RCC 7860 (cell line): Measurements from ENCODE around the gene SFI1.
"Not testable (repeated sequence)": the region's sequence is repeated elsewhere in the genome, so short reads cannot be mapped to it uniquely, and the experiment has no call there.

Experiments
- DNase-seq: peaks from one replicate; pipeline ENCODE4 v3.0.0-alpha.2; 2015; ENCODE audit warnings: low spot score
- FAIRE-seq: peaks from 2 replicates; lab custom pipeline; 2012; peaks lifted over from hg19 to GRCh38; lab: Jason Lieb, UNC

The SFI1 gene

DNA sequence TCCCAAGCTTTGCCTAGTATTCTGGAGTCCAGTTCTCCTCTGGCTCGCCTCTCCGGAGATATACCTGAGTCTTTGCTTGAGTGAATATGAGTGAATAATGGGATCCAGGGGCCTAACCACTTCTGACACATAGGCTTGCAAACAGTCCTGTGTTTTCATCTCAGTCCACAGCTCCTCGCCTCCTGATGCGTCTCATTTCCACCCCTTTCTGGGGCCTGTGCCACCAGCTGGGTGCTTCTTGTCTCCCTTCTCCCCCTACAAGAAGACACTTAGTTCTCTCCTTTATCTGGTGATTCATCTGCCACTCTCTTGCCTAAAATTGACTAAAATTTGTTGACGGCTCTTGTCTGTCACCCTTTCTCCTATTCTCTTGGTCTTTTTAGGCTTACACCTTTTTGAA lies 44.6 kb downstream of the SFI1 start:
- DNase-seq = no peak
- FAIRE-seq = no peak

DNA sequence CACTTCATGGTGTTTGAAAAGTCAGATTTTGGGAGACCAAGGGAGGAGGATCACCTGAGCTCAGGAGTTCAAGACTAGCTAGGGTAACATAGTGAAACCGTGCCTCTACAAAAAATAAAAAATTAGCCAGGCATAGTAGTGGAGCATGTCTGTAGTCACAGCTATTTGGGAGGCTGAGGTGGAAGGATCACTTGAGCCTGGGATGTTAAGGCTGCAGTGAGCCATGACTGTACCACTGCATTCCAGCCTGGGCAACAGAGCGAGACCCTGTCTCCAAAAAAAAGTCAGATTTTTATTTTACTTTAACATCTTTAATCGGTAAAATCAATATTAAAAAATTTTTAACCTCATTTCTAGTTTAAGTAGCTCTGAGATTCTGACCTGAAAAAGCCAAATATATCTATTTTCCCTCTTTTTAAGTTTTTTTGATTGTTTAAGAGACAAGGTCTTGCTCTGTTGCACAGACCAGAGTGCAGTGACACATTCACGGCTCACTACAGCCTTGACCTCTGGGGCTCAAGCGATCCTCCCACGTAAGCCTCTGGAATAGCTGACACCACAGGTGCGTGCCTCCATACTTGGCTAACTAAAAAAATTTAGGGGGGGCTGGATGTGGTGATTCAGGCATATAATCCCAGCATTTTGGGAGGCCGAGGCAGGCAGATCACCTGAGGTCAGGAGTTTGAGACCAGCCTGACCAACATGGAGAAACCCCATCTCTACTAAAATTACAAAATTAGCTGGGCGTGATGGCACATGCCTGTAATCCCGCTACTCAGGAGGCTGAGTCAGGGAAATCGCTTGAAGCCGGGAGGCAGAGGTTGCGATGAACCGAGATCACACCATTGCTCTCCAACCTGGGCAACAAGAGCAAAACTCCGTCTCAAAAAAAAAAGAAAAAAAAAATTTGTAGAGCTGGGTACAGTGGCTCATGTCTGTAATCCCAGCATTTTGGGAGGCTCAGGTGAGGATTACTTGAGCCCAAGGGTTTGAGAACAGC lies 48.4 kb downstream of the SFI1 start:
- FAIRE-seq (peak; percentile 94), DNase-seq (peak; percentile 92)

DNA sequence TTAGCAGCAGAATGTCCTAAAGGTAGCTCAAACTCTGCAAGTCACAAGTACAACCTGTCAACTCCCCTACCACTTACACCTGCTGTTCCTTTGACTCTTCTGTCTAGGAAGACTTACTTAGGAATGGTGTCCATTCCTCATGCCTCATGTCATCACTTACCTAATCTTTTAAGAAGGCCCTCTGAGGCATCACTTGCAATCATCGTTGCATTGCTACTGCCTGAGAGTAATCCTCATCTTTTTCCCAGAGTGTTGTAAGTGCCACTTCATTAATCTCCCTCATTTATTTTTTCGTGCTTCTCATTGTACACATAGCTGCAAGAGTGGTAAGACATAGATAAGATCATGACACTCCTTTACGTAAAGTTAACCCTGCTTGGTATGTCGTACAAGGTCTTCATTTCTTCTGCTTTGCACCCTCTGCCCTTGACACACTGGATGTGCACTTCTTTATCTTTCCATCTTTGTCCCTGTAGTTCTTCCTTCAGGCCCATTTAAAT lies 54.6 kb downstream of the SFI1 start:
- FAIRE-seq = no peak
- DNase-seq = no peak

DNA sequence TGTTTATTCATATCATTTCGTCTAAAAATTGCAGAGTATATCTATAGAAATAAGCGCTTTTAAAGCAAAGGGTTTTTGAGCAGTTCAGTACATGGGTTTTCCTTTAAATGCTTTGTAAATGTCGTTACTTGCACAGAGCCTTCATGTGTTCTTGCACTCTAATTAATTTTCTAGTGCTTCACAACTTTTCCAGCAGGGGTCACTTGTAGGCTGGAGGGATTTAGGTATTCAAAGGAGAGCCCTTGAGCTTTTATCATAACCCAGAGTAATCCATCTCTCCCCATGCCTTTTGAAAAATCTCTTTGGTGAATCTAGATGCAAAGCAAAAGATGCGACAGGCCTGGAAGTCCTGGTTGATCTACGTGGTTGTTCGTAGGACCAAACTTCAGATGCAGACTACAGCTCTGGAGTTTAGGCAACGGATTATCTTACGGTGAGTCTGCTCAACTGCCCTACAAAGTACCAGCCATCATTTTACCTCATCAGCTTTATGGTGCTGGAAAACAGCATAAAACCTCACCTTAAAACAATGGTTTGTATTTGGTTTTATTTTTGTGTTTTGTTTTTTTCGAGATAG lies 60.4 kb downstream of the SFI1 start:
- FAIRE-seq = no peak
- peak; percentile 25 for DNase-seq

DNA sequence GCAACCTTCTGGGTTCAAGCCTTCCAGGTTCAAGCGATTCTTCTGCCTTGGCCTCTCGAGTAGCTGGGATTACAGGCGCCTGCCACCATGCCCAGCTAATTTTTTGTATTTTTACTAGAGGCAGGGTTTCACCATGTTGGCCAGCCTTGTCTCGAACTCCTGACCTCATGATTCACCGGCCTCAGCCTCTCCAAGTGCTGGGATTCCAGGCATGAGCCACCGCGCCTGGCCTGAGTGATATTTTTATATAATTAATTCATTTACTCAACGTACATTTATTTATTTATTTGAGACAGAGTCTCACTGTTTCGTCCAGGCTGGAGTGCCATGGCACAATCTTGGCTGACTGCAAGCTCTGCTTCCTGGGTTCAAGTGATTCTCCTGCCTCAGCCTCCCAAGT lies 62.2 kb downstream of the SFI1 start:
- not testable (repeated sequence) for FAIRE-seq, DNase-seq

DNA sequence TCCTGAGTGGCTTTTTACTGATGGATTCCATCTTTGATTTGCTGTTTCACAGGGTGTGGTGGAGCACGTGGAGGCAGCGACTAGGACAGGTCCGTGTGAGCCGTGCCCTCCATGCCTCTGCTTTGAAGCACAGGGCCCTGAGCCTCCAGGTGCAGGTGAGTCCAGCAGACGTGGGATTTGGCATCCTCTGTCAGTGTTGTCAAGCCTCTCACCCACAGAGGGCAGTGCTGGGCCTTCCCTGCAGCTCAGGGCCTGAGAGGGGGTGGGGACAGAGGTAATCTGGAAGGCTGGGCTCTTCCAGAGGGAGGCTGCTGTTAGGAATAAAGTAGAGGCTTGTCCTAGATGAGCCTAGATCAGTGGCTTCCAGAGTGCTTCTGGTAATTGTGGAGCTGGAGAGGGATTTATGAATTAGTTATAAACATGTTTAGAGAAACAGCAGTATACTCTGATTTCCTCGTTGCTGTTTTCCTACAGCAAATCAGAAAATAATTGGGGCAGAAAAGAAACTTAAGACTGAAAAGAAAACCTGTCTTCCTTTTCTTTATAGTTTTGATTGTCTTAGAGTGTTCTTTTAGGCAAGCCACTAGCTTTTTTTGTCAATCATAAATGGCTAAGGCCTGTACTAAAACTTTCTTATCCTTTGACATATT lies 65.0 kb downstream of the SFI1 start:
- DNase-seq (peak; percentile 52), FAIRE-seq (no peak)

DNA sequence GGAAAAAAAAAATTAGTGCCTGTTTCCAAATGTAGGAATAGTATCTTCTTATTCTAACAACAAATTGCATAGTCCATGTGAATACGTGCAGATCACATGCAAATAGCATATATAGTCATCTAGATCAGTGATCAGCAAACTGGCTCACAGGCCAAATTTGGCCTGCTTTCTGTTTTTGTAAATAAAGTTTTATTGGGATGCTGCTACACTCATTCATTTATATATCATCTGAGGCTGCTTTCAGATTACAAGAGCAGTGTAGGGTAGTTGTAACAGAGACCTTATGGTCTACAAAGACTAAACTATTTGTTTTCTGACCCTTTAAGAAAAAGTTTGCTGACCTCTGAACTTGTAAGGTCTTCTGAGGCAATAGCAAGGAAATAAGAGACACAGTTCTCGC lies 65.6 kb downstream of the SFI1 start:
- FAIRE-seq (no peak), DNase-seq (no peak)

DNA sequence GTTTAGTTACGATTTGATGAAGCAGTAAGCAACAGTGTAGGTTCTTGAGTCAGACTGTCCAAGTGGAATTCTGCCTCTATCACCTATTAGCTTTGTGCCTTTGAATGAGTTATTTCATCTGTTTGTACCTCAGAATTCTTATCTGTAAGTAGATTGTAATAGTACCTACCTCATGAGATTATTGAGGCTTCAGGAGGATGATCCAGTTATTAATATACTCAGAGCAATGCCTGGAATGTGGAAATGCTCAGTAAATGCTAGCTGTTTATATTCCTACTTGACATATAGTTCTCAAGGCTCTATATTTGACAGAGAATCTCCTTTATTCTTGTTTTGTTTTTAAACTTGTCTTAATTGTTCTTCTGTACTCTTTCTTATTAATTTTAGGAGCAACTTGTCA lies 70.1 kb downstream of the SFI1 start:
- no peak for DNase-seq
- FAIRE-seq = no peak

DNA sequence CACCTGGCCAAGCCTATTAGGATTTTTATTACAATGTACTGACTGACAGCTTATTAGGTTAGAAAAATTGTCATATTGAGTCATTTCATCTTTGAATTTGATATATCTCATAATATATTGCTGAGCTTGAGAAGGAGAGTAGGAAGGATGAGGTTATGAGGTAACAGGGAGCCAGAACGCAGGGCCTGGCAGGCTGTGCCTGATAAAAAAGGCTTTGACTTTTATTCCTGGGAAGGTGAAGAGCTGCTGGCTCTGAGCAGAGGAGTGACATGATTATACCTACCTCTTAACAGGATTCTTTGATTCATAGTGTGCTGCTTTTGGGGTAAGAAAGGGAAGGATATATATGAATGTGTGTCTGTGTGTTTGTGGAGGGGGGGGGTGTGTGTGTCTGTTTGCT lies 70.9 kb downstream of the SFI1 start:
- DNase-seq (no peak), FAIRE-seq (no peak)

DNA sequence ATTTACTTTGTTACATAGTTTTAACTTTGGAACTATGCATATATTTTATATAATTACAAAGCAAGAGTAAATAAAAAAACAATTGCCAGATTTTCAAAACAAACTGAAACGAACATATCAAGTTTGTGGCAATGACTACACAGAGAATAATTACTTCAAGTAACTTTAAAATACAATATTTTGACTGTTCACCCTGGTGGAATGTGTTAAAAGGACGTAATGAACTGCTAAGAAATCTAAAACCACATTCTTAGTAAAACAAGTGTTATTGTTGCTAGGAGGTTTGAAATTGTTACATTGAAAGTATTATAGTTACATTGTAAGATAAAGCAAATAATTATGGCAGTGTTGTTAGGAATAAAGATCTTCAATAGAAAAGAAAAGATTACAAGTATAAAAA lies 71.4 kb downstream of the SFI1 start:
- no peak for DNase-seq
- no peak for FAIRE-seq

DNA sequence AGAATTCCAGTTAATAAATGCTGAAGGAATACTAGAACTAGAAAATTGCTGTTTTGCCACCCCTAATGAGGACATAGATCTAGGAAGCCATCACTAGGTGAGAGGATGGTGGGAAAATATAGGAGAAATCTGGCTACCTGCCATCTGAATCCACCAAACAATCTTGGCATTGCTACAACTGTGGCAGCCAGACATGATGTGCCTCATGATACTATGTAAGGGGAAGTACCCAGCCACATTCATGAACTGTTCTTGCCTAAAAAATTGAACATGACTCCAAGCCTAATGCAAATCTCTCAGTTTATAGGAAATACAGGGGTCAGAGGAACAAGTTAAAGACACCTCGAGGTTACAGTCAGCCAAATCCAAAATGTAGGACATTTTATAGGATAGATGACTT lies 72.8 kb downstream of the SFI1 start:
- FAIRE-seq = no peak
- DNase-seq = no peak

DNA sequence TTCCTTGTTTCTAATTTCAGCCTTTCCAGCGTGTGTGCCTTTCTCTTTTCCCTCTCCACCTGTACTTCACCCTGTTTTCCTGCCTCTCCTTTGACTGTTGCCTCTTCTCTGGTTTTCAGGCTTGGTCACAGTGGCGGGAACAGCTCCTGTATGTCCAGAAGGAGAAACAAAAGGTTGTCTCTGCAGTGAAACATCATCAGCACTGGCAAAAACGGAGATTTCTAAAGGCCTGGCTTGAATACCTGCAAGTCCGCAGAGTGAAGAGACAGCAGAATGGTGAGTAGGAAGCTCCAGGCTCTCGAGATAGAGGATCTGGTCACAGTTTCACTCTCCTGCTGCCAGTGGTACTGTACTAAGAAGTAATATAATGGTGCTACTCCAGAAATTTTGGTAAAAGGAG lies 76.6 kb downstream of the SFI1 start:
- no peak for FAIRE-seq
- no peak for DNase-seq

DNA sequence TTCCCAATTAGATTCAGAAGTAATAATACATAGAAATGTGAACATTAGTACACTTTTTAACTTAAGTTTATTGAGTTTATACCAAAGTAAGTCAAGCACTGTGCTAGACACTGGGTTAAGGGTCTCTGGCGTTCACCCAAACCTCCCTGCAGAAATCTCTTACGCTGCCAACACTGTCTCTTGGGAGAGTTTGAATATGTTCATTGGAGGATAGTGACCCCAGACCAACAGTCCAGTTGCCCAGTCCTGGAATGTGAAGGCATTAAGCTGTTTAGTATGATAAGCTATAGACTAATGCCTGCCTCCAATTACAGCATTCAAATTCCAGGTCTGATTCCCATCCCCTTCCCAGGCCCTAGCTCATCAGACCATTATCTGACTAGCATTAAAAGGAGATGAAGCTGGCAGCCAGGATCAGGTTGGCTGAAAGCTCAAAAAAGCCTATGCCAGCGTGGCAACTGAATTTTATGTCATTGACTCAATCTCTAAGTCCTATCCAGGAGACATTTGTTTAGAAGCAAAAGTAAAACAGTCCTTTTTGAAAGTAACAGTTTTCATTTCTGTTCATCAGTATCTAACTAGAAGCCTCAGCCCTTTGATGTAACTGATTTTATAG lies 77.8 kb downstream of the SFI1 start:
- DNase-seq (no peak), FAIRE-seq (no peak)

DNA sequence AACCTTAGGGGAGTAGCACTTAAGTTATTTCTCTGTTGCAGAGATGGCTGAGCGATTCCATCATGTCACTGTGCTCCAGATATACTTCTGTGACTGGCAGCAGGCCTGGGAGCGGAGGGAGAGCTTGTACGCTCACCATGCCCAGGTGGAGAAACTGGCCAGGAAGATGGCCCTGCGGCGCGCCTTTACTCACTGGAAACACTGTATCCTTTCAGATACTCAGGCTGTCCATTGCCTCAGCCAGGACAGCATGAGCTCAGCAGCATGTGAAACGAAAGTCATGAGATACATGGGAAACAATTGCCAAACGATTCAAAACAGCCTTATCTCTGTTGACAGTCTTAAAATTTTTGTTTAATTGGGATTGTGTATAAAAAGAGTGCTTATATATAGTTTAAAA lies 78.9 kb downstream of the SFI1 start:
- FAIRE-seq (no peak), DNase-seq (no peak)

DNA sequence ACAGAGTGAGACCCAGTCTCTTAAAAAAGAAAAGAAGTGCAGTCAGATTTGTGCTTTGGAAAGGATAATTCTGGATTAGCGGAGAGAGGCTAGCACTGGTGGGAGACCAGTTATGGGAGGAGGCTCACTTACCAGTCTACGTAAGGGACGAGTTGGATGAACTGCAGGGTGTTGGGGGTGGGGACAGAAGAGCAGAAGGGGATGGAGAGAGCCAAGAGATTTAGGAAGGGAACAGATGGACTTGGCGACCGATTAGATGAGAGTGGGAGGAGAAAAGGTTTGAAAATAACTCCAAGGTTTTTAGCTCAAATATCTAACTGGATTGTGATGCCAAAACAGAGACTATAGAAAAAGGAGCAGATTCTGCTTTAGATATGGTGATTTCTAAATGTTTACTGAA lies 81.4 kb downstream of the SFI1 start:
- FAIRE-seq = no peak
- no peak for DNase-seq

DNA sequence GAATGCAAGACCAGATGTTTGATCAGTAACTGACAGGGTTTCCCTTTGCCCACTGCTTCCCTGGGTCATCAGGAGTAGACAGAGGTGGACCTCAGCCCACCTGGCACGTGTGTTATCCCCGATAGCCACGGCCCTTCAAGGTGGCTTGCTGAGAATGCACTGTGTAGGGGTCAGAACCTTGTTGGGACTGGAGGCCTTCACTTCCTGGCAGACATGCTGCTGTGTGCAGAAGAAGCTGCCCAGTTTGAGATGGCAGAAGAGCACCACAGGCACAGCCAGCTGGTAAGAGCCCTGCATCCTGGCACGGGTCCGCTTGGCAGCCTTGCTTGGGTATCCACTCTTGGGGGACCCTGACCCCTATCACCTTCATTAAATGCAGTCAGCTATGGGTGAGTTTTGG lies 81.8 kb downstream of the SFI1 start:
- DNase-seq = no peak
- FAIRE-seq = no peak

DNA sequence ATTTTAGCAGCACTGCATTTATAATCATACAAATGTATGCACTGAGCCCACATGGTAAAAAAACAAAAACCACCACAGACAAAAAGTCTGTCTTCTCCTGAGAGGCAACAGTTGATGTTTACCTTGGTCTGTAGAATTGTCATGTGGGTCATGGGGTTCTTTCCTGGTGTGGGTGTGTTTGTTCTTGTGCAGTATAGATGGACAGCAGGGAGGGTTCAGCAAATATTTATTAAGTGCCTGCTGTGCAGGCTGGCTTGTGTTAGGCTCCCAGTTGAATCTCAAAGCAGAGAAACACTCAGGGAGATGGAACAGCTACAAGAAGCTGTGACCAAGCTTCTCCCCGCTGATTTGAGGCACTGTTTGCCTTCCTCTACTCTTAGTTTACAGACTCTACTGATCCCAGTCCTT lies 83.5 kb downstream of the SFI1 start:
- no peak for FAIRE-seq
- DNase-seq = no peak

DNA sequence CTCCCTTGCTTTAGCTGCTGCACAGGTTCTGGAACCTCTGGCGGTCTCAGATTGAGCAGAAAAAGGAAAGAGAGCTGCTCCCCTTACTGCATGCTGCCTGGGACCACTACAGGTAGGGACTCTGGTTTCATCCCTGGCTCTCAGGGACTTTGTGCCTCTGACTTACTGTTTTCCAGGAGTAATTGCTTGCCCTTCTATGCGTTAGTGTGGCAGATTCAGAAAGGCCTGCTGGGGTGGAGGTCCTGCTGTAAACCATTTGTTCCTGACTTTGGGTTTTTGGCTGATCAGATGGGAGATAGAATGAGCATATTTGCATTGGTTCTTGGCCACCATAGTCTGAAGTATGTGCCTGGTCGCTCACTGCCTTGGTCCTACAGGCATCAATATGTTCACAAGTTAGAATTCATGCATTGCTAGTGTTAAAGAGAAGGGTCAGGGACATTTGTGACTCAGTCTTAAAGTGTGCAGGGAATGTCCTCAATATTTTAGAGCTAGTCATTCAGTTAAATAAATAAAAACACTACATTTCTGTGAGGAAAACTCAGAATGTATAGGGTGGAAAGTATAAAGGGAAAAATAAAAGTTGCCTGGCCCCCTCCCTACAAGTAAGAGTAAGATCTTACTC lies 87.6 kb downstream of the SFI1 start:
- no peak for FAIRE-seq

DNA sequence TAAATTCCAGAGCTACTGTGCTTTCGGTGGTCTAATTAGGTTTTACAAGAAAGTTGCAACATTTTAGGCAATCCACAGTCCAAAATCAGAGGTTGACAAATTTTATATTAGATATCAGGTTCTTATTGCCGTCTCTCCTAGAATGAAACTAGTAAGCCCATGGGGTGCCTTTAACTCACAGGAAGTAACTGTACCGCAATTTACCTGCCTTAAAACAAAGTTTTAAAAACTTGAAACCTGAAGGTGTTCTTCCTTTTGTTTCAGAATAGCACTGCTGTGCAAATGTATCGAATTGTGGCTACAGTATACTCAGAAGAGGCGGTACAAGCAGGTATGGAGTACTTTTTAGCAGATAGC lies 88.4 kb downstream of the SFI1 start:
- no peak for DNase-seq
- no peak for FAIRE-seq

More for the DNA sequence above, 87.6 kb downstream of the SFI1 start:
- no peak for DNase-seq

DNA sequence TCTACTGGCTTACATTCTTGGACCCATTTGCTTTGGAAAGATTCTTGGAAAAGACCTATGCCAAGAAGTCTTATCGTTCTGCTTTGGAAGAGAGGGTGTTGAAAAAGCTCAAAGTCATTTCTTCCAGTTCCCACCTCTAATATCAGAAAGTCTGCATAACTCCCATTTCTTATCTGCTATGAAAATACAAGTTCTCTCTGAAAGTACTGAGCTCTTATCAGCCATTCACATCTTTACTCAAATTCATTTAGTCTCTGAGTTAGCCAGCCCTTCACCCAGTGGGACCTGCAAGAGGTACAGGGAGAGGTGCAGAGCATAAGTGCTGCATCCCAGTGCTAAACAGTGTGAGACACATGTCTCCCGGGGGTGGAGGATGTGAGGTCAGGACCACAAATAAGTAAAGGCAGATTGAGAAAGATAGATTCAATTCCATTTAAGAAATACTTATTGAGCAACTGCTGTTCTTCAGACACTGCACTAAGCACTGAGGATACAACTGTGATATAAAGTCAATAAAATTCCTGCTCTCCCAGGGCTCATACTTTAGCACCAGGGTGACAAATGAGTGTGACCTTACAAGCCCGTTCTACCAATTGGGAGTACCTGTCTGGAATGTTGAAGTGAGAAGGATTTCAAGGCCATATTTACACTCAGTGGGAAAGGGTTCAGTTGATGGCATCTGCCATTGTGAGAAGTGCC lies 89.0 kb downstream of the SFI1 start:
- DNase-seq (no peak), FAIRE-seq (no peak)
